NCI-H446 treated with DMSO at 0.1 percent for 48 hours (cell line): ENCODE data around the gene BCAP31.
A peak's percentile ranks its signal among the peaks of the same experiment; 100 is the strongest.

ENCODE experiments used
- DNase-seq: peaks from one replicate; lab custom pipeline; 2025; lab: John Stamatoyannopoulos, UW

BCAP31 gene

DNA sequence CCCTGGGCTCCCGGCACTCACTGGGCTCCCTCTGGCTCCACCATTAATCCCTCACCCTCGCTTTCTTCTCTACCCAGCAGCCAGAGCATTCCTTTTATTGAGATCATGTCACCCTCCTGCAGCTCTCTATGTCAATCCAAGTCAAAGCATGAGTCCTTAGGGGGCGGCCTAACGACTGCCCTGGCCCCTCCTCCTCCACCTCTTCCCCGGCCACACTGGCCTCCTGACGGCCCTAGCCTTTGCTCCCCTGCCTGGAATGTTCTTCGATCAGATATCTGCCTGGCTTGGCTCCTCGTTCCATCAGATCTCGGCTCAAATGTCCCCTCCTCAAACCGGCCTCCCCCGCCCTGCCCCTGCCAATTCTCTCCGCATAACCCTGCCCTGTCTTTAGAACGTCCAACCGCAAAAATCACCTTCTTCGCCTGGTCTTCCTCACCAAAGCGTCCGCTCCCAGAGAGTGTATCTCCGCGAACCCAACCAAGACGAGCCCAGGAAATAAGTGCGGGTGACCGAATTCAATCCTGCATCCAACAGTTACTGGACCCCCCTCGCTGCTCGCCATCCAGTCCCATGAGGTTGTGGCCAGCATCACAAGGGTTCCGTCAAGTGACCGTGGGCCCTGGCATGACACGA is 49.9 kb downstream of the BCAP31 start:
- no peak for DNase-seq

DNA sequence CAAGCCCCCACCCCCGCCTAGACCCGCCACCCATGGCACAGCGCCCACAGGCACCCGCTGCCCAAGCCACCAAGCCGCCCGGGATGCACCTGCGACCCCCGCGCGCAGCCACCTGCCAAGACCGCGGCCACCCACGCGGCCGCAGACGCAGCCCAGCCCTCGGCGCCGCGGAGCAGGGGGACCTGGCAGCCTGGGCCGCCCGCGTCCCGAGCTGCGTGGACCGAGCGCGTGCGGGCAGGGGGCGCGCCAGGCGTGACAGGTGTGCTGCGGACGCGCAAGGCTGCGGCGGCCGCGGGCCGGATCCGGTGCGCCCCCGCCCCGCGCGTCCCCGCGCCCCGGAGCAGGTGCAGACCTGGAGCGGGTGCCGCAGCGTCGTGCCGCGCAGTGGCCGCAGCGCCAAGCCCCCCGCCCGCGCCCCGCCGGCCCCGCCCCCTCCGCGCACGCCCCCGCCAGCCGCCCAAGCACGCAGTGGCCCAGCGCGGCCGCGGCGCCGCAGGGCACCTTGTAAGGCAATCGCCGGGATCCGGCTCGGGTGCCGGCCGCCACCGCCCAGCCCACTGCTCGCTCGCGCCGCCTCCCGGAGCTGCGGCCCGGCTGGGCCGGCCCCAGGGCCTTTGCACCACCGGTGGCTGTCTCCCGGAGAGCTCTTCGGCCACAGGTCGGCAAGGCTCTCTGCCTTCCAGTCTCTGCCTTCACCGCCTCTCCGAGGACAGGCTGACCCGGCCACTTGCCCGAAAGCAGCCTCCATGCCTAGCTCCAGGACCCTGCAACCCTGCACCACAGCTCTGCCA is 50.6 kb downstream of the BCAP31 start, which contains the start of gene PNCK:
Gene PNCK (minus strand): TSS at position 386 of the 791 bp plus-strand sequence. CDS start 737 bp downstream, outside the sequence.
- no peak for DNase-seq

DNA sequence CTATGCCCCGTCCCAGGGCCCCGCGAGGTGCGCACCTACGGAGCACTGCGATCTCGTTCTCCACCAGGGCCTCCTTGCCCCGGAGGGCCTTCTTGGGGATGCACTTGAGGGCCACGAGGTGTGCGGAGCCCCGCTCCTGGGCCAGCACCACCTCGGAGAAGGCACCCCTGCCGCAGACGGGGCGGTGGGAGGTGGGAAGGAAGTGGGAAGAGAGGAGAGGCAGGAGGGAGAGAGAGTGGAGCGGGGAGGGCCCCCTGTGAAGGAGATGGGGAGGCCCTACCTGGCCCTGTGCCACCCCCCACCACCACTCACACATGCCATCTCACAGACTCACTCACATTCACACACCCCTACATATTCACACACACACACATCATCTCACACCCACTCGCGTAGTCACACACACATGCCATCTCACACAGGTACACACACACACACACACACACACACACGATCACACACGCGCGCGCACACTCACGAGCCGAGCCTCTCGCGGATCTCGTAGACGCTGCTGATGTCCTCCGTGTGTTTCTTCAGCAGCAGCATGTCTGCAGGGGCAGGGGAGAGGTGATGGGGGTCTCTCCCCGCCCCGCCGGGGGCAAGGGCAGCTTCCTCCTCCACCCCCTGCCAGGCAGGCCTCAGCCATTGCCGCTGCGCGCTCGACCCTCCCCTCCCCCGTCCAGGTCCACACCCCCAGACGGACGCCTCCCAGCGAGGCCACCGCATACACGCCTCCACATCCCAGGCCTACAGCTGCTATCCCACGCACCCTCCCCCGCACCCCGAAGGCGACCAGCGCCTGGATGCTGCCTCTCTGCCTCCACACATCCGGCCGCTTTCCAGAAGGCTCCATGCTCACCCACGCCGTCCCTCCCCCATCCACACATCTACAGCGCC is 51.4 kb downstream of the BCAP31 start:
- DNase-seq, result no peak

DNA sequence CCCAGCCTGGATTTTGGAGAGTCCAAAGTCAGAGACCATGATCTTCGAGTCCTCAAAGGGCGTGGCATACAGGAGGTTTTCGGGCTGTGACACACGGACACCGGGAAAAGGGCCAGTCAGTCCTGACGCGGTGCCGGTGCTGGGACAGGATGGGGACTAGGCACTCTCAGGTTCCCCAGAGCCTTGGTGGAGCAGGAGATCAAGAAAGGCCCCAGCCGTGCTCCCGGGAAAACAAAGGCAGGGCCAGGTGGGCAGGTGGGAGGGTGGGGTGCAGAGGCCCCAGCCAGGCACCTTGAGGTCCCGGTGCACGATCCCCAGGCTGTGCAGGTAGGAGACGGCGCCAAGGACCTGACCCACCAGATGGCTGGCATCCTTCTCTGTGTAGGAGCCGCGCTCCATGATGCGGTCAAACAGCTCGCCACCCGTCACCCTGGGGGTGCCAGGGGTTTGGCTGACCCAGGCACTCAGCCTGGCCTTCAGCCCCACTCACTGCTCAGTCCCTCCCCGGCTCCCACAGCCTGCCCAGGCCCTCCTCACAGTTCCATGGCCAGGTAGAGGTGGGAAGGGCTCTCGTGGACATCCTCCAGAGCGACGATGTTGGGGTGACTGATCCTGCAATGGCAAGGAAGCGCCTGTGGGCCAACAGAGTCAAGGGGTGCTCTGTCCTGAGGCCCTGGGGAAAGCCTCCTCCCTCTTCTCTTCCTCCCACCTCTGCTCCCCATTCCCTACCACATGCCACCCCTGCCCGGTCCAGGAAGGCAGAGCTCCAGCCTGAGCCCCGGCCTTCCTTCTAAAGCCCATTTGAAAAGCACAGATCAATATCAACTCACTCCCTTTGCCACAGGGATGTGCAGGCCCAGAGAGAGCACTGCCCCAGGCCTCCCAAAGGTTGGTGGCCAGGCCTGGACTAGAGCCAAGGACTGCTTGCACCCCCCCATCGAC is 52.3 kb downstream of the BCAP31 start:
- DNase-seq, result no peak

DNA sequence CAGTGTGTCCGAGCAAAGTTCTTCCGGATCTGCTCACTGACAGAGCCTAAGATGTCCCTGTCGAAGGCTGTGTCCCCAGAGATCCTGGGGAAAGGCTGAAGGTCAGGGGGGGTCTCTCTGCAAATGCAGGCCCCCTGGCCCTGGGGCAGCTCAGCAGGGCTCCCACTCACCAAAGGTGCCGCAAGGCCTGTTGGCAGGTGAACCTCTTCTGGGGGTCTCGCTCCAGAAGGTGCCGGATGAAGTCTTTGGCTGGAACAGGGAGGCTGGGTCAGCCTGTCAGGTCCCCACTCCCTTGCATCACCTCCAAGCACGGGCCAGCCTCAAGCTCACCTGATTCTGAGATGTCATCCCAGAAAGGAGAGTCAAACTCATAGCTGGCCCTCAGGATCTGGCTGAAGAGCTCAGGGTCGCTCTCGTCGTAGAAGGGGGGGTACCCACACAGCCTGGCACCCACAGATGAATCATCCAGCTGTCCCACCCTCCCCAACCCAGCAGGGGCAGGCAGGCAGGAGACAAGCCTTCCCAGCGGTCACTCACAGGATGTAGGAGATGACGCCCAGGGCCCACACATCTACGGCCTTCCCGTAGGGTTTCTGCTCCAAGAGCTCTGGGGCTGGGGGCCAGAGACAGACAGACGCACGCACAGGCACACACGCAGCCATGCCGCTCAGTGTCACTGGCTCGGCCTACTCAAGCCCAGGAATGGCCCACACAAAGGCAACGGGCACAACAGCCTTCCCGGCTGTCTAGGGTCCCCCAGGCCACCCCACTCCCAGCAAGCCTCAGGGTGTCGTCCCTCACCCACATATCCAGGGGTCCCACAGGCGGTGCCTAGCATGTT is 53.2 kb downstream of the BCAP31 start:
- DNase-seq, result no peak

DNA sequence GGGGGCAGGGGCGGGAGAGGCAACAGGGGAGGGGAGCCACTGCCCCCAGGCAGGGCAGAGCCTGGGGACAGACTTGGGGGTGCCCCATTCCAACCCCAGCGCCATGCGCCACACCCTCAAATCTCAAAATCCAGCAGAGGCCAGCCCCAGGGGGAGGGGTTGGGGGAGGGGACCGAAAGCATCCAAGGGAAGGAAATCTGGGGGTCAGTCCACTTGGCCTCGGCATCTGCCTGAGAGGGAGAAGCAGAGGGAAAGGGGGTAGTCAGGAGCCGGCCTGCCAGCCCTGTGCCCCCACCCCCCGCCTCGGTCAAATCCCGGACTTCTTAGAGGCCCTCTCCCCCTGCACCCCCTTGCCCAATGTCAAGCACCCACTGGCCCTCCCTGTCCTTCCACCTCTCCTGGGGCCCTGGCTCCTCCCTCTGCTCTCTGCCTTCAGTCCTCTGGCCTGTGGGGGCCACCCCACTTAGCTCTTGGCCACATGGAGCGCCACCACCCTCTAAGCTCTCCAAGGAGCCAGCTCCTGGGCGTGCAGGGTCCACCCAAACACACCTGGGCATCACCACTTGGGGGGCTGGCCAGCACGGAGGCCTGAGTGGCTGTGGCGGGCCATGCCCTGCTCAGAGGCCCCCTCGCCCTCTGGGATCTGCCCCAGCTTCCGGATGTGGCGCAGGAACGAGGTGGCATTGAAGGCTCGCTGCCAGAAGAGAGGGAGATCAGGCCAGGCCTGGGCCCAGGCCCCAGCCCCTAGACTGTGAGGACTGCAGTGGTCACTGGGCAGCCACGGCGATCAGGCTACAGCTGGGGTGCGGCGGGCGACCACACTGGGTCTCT is 54.1 kb downstream of the BCAP31 start:
- DNase-seq, result no peak

DNA sequence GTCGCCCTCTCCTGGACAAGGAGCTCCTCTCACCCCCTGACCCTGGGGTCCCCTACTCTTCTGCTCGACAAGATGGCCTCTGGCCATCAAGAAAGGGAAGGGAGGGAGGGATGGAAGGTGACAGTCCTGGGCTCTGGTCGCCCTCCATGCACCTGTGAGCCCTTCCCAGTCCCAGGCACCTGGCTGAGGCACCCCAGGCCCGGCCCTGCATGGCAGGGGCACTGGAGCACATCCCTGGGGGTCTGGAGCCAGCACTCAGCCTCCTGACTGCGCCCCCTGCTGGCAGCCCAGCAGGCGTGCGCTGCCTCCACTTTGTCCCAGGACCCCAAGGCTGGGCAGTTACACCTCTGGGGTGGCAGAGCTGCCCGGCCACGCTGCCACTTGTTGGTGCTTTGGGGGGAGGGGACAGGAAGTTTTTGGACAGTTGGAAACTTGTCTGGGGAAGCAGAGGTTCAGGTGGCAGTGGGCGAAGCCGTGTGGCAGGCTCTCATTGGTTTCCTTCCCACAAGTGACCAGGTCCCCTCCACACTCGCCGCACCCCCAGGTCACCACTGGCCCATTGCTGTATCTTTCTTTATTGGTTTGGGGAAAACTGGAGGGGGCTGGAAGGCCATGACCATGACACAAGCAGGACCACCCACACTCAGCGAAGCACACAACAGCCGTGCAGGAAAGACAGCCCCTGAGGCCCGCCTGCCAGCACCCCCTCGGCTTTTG is 54.9 kb downstream of the BCAP31 start:
- no peak for DNase-seq

DNA sequence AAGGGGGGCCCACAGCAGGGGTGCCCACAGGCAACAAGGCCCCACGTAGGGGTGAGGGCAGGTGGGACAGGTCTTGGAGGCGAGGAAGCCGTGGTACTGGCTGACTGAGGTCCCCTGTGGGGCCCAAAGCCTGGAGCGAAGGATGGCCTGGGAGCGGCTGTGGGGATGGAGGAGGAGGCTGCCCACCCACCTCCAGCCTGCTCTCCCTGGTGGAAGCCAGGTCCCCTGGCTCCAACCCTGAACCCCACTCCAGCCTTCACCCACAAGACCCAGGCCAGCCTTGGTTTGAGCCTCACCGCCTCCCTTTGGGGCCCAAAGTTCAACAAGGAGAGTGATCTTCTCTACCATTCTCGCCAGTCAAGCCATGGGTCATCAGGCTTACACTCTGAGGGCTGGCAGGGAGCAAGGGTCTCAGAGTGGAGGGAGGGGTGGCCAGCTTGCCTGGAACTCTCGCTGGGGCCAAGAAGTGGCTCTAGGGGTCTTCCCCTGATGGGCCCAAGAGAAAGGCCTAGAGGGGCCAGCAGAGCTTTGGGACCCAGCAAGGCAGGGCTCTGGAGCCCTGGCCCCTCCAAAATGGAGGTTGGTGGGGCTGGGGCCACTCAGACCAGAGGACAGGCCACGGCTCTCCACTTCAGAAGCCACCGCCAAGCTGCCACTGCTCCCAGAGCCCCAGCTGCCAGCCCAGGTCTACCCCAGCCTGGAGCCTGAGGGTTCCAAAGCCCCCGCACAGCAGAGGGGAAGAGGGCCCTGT is 55.6 kb downstream of the BCAP31 start:
- DNase-seq, result no peak

DNA sequence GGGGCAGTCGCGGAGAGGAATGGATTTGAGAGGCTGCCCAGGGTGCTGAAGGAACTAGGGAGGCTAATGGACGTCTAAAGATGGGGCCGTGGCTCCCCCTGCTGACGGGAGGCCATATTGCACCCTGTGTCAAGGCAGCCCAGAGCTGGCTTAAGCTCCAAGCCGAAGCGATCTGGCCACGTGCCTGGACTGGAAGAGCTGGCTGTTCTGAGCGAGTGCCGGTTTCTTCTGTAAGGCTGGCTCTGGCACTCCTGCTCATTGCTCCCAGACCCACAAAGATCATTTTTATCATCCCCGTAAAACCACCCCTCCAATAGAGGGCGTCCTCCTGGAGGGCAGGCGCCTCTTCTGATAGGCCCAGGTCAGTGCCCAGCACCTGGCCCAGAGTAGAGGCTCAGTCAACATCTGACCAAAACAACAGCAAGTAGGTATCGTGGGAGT is 56.2 kb downstream of the BCAP31 start:
- peak; percentile 54 for DNase-seq

DNA sequence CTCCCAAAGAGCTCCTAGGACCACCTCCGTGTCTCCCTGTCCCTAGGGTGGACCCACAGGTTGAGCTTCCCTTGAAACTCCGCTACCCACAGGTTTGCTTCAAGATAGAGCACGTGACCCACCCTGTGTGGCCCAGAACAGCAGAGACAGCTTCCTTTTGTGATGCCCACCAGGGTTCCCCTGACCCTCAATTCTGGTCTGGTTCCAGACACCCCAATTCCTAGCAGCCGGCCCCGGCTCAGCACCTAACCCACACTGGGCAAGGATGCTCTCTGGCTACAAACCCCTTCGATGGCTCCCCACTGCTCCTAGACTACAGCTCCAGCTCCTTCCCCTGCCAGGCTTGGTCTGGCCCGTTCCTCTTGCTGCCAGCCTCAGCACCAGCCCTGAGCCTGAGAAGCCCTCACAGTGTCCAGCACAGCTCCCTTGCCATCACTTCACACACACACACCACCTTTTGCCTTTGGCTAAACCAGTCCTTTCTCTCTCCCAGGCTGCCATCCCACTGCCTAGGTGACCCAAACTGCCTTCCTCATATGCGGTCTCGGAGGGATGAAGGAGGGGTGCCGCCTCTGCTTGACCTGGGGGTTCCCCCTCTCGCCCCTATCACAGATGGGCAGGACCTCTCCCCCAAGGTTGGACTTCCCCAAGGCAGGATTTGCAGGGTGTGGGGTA is 56.8 kb downstream of the BCAP31 start:
- no peak for DNase-seq

DNA sequence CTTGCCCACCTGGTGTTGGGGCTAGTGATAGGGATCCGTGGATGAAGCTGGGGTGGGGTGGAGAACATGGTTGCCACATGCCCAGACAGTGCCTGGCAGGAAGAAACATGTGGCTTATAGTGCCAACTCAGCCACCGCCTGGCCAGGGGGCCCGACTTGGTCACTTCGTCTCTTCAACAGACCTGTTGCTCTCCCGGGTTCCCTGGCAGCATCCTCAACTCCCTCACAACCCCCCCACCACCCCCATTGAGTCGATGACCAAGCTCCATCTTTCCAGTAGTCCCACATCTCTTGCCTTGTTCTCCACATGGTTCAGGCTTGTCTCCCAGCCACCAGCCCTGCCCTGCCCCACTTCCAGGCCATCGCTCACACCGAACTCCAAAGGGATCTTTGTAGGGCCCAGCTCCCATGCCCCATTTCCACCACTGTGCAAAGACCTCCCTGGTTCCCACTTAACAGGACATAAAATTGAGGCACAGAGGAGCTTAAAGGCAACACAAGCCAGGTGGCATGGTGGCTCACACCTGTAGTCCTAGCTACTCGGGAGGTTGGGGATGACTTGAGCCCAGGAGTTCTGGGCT is 58.4 kb downstream of the BCAP31 start:
- no peak for DNase-seq

DNA sequence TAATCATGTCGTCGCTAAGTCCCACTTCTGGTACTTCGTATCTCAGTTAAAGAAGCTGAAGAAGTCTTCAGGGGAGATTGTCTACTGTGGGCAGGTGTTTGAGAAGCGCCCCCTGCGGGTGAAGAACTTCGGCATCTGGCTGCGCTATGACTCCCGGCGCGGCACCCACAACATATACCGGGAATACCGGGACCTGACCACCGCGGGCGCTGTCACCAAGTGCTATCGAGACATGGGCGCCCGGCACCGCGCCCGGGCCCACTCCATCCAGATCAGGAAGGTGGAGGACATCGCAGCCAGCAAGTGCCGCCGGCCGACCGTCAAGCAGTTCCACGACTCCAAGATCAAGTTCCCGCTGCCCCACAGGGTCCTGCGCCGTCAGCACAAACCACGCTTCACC is 61.9 kb downstream of the BCAP31 start:
- DNase-seq, result no peak

DNA sequence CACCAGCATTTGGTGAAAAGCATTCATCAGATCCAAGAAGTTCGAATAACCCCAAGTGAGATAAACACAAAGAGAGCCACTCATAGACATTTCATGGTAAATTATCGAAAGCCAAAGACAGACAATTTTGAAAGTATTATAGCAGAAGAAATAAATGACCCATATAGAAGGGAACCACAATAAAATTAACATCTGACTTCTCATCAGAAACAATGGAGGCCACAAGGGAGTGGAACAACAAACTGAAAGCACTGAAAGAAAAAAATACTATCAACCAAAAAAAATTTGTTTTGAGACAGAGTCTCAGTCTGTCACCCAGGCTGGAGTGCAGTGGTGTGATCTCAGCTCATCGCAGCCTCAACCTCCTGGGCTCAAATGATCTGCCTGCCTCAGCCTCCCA is 64.9 kb downstream of the BCAP31 start:
- no peak for DNase-seq

DNA sequence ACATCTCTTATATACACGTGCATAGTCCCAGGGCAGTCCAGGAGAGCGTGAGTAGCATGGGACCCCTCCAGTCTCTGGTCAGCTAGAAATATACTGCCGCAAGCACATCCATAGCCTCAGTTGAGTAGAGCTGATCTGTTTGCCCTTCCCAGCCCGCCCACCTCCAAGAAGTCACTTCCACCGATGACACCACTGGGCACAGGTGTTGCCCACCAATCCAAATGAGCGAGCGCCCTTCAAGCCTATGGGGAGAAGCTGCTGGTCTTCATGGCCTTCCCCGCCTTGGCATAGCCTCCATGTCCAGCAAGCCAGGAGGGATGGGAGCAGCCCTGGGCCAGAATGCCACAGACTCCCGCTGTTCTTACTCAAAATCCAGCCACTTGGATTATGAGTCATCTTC is 67.0 kb downstream of the BCAP31 start:
- no peak for DNase-seq

DNA sequence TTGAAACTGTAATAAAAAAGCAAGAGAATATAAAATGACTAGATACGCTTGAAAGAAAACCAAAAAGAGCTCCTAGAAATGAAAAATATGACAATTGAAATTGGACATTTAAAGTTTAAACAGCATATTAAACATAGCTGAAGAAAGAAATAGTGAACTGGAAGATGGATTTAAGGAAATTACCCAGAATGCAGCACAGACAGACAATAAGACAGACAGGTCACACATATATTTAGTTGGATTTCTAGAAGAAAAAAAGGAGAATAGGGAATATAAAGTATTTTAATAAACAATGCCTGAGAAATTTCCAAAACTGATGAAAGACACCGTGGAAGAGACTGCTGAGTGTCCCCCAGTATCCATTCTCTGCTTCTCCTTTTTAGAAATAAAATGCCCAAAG is 70.6 kb downstream of the BCAP31 start:
- DNase-seq, result no peak

DNA sequence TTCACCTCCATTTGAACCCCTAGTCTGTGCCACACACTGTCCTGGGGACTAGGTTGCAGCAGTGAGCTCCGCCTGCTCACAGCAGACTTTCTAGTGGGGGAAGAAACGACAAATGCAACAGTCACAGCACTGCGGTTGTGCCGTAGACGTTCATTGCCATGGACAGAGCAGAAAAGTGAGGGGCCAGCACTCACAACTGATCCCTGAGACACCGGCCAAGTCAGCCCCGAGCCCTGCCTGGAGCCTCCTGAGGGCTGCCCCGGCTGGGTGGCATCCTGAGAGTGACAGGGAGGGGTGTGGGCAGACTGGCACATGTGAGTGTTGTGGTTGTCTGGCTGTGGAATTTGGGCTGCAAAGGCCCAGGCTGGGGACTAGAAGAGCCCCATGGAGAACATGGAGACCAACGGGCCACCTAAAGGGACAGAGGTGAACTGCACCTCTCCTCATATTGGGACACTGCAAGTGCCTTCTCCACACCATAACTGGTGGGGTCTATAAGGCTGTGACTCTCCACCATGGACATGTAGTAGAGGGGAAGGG is 72.6 kb downstream of the BCAP31 start:
- no peak for DNase-seq

DNA sequence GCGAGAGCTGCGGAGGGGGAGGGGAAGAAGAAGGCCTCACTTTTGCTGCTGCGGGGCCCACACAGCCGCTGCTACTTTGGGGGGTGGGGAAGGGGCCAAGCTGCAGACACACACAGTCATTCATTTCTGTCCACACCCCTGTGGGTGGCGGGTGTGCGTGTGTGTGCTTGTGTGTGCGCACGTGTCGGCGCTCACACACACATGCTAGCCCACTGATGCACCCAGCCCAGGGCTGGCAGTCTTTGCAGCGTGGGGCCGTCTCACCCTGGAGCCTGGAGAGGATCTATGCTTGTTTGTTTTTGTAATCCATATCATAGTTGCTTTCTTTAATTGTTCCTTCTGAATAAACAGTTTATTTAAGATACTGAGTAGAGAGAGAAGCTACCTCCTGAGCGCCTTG is 73.2 kb downstream of the BCAP31 start:
- no peak for DNase-seq
